Upper lobe of left lung (tissue), 4 donors: ENCODE measurements around the gene A2ML1.

Experiments used
- POLR2A ChIP-seq, 4 donors: fragments of 450-650 bp; IDR thresholded peaks; one replicate each; pipeline ENCODE4 v1.5.1; 2016 to 2017; ENCODE audit warnings: antibody characterized with exemption in 4 of 4, mild to moderate bottlenecking in 2 of 4
- TF ChIP-seq, protein P1 (sequence below), 6 experiments: fragments of 450-650 bp in 4 of 6; fragments of 200-600 bp in 2 of 6; sonication (generic) in 2 of 6; IDR thresholded peaks; one replicate each; pipeline ENCODE4 v1.5.1; 2016 to 2019; ENCODE audit warnings: antibody characterized with exemption in 6 of 6

GRCh38 chr12:8834230-8834629 is 11.8 kb downstream of the A2ML1 start:
- TF ChIP-seq, protein P1, sequence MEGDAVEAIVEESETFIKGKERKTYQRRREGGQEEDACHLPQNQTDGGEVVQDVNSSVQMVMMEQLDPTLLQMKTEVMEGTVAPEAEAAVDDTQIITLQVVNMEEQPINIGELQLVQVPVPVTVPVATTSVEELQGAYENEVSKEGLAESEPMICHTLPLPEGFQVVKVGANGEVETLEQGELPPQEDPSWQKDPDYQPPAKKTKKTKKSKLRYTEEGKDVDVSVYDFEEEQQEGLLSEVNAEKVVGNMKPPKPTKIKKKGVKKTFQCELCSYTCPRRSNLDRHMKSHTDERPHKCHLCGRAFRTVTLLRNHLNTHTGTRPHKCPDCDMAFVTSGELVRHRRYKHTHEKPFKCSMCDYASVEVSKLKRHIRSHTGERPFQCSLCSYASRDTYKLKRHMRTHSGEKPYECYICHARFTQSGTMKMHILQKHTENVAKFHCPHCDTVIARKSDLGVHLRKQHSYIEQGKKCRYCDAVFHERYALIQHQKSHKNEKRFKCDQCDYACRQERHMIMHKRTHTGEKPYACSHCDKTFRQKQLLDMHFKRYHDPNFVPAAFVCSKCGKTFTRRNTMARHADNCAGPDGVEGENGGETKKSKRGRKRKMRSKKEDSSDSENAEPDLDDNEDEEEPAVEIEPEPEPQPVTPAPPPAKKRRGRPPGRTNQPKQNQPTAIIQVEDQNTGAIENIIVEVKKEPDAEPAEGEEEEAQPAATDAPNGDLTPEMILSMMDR (IDR thresholded peaks at IDR 0.05) = no peak
- no peak for TF ChIP-seq POLR2A (IDR thresholded peaks at IDR 0.05)
